GM12878 (cell line): ENCODE data around the gene KRTAP1-4. TPM values are rescaled to one million over a fixed set of nuclear protein-coding genes. Genes with fewer than 3 reads are reported as not detected.

Experiments
- ATAC-seq: fragments of 200-7000 bp; cut with Tn5 transposase; 3 replicates; pipeline ENCODE4 v1.9.1; 2020; ENCODE audit warnings: mild to moderate bottlenecking, moderate library complexity
- BruUV-seq: library from RNA; stranded (reverse); fragments of 400-500 nt; replicated peaks from 2 replicates; lab custom pipeline; 2021; lab: Mats Ljungman, UMichigan
- CTCF ChIA-PET: fragments of 300-600 bp; sonication (Branson Sonifier 250); formaldehyde crosslinking; extraction: SDS; loops from one replicate; lab custom pipeline; 2021; ENCODE audit warnings: inconsistent platforms; lab: Yijun Ruan, JAX
- POLR2A ChIA-PET: fragments of 350-600 bp; formaldehyde crosslinking; extraction: SDS; loops from one replicate; lab custom pipeline; 2021; ENCODE audit warnings: inconsistent platforms; lab: Charles Lee
- RAD21 ChIA-PET: fragments of 300-600 bp; sonication (Branson Sonifier 250); formaldehyde crosslinking; loops from one replicate; lab custom pipeline; 2023; ENCODE audit warnings: antibody characterized with exemption; ENCODE audit not compliant: unreplicated experiment; lab: Charles Lee
- SMC1A ChIA-PET: fragments of 300-600 bp; sonication (Branson Sonifier 250); formaldehyde crosslinking; loops from one replicate; lab custom pipeline; 2023; ENCODE audit not compliant: unreplicated experiment, uncharacterized antibody; lab: Charles Lee
- DNase-seq: peaks from one replicate; pipeline ENCODE4 v3.0.0-alpha.2; 2011; ENCODE audit warnings: low read depth, low spot score
- FAIRE-seq: peaks from 3 replicates; lab custom pipeline; 2011; peaks lifted over from hg19 to GRCh38; lab: Jason Lieb, UNC
- H2AFZ ChIP-seq: 2 replicates; pipeline ENCODE4 v1.6.0; 2011; ENCODE audit warnings: low read depth, low read length, control low read depth; ENCODE audit not compliant: control insufficient read depth
- H3K27ac ChIP-seq: 2 replicates; pipeline ENCODE4 v1.5.1; 2011; ENCODE audit warnings: control low read depth; ENCODE audit not compliant: control insufficient read depth, insufficient read depth
- H3K27me3 ChIP-seq, 2 experiments: replicated peaks in 1 of 2; 2 replicates each; pipeline versions ENCODE4 v1.6.0 to v1.6.1; 2011; ENCODE audit warnings: low read length in 1 of 2; ENCODE audit not compliant: control insufficient read depth in 2 of 2, insufficient read depth in 2 of 2
- H3K36me3 ChIP-seq, 2 experiments: 2 replicates each; pipeline ENCODE4 v1.5.1; 2011; ENCODE audit warnings: low read length in 1 of 2; ENCODE audit not compliant: control insufficient read depth in 2 of 2, insufficient read depth in 2 of 2
- H3K4me1 ChIP-seq: 2 replicates; pipeline ENCODE4 v1.6.1; 2011; ENCODE audit warnings: mild to moderate bottlenecking, low read length, moderate library complexity, mixed read lengths; ENCODE audit not compliant: control insufficient read depth, insufficient read depth
- H3K4me2 ChIP-seq: 2 replicates; pipeline ENCODE4 v1.6.0; 2011; ENCODE audit warnings: control low read depth; ENCODE audit not compliant: control insufficient read depth, insufficient read depth
- H3K4me3 ChIP-seq: fragments of 200-600 bp; sonication (generic); 2 replicates; pipeline ENCODE4 v1.5.1; 2016
- H3K79me2 ChIP-seq: 2 replicates; pipeline ENCODE4 v1.6.0; 2011; ENCODE audit warnings: low read length; ENCODE audit not compliant: control insufficient read depth, insufficient read depth
- H3K9ac ChIP-seq: 2 replicates; pipeline ENCODE4 v1.8.0; 2011; ENCODE audit warnings: low read length, control low read depth, mixed read lengths; ENCODE audit not compliant: control insufficient read depth, insufficient read depth
- H3K9me3 ChIP-seq: replicated peaks from 3 replicates; pipeline ENCODE4 v1.5.1; 2011; ENCODE audit warnings: mild to moderate bottlenecking, low read length; ENCODE audit not compliant: control insufficient read depth, insufficient read depth
- H4K20me1 ChIP-seq: 2 replicates; pipeline ENCODE4 v1.6.0; 2011; ENCODE audit not compliant: control insufficient read depth, insufficient read depth
- BCL3 ChIP-seq: IDR thresholded peaks from 2 replicates; pipeline ENCODE4 v1.6.1; 2011; ENCODE audit warnings: borderline replicate concordance, low read depth, mild to moderate bottlenecking, moderate library complexity, low read length; ENCODE audit not compliant: insufficient read depth, poor library complexity, severe bottlenecking
- BCLAF1 ChIP-seq: fragments of 450-650 bp; IDR thresholded peaks from 2 replicates; pipeline ENCODE4 v1.6.1; 2017; ENCODE audit warnings: antibody characterized with exemption, mild to moderate bottlenecking, moderate library complexity
- IKZF1 ChIP-seq: fragments of 450-650 bp; conservative IDR thresholded peaks from 2 replicates; pipeline ENCODE4 v1.6.1; 2017; ENCODE audit warnings: antibody characterized with exemption, mild to moderate bottlenecking
- PKNOX1 ChIP-seq: fragments of 450-650 bp; IDR thresholded peaks from 2 replicates; pipeline ENCODE4 v1.6.1; 2016; ENCODE audit warnings: mild to moderate bottlenecking
- SREBF1 ChIP-seq: IDR thresholded peaks from 2 replicates; pipeline ENCODE4 v1.6.1; 2012; ENCODE audit warnings: mild to moderate bottlenecking, low read length
- WGBS: methylation state at CpG from one replicate; pipeline ENCODE4 v1.1.6; 2016; ENCODE audit warnings: low lambda C conversion rate; ENCODE audit not compliant: insufficient replicate concordance, insufficient coverage; ENCODE audit errors: missing lambda C conversion rate; 5-methylcytosine and 5-hydroxymethylcytosine counted together
- in situ Hi-C: fragments of 300-500 bp; cut with MboI; formaldehyde crosslinking; loops from 9 replicates; pipeline ENCODE4 v1.14.3; 2018; ENCODE audit warnings: mixed read lengths
- intact Hi-C: fragments of 100-400 bp; cut with micrococcal nuclease; formaldehyde crosslinking; loops from one replicate; pipeline ENCODE4 v1.14.2; 2022; ENCODE audit not compliant: unreplicated experiment
- polyA plus RNA-seq, 11 experiments: library from polyadenylated mRNA; depleted of rRNA in 4 of 11; unstranded in 6 of 11; stranded (reverse) in 5 of 11; fragments of >200 nt; fragmentation: Nextera tagmentation in 4 of 11; fragmentation: Illumina TruSeq in 1 of 11; extraction: Ambion mirVana in 4 of 11; extraction: Trizol in 1 of 11; gene quantifications; 1 replicate in 1 of 11; 2 replicates in 10 of 11; pipeline versions ENCODE4 v1.2.1 to v1.2.3, GENCODE V29; 2011 to 2016; ENCODE audit warnings: inconsistent platforms in 2 of 11, missing spikeins in 2 of 11, low read depth in 1 of 11
- total RNA-seq, 4 experiments: library from RNA; depleted of rRNA in 3 of 4; stranded (reverse); fragments of >200 nt in 3 of 4; fragmentation: Illumina TruSeq in 1 of 4; extraction: Trizol in 1 of 4; gene quantifications; 2 replicates each; pipeline versions ENCODE4 v1.2.1 to v1.2.3, GENCODE V29; 2013 to 2021

KRTAP1-4 gene
- total and polyA plus RNA-seq, 10 of the 15 experiments (the other 5 are each of a cell fraction or from before 2014, with no cell fraction given), result not detected

- Histone ChIP-seq H3K9me3 (no peaks in the 10 kb centered on the region), H3K4me3 (no peak overlapping the region), H3K36me3 (no peaks in the 10 kb centered on the region), H3K4me1 (no peaks in the 10 kb centered on the region), H3K79me2 (no peaks in the 10 kb centered on the region), H2AFZ (no peak overlapping the region), H3K4me2 (no peak overlapping the region), H4K20me1 (no peaks in the 10 kb centered on the region), H3K27me3 (peaks cover 0 to 8% of the 10 kb centered on the region in 2 experiments; a peak in 1 of 4 replicates), H3K27ac (no peak overlapping the region), H3K9ac (no peak overlapping the region)
- ATAC-seq, result no peak
- ChIA-PET SMC1A (no interaction called here), CTCF (no interaction called here), RAD21 (no interaction called here), POLR2A (no interaction called here)
- DNase-seq, result no peak
- 84% methylated on average over 2 of the region's 2 CpGs for WGBS
- in situ Hi-C loops, result no loop called here
- TF ChIP-seq BCL3, result no peak
- no peak for TF ChIP-seq SREBF1
- no peak for TF ChIP-seq PKNOX1
- TF ChIP-seq IKZF1, result no peak
- no peak for TF ChIP-seq BCLAF1
- no TSS peak for BruUV-seq
- intact Hi-C loops, result no loop called here
- FAIRE-seq, result no peak
Measured at GRCh38 chr17:40993084-40993483, 36.9 kb downstream of the KRTAP1-4 start.
